ENCODE results near the gene RICTOR. TPM values are rescaled to one million over a fixed set of nuclear protein-coding genes. Genes with fewer than 3 reads are reported as not detected.

Gene RICTOR
- polyA plus RNA-seq, 1 donor from 2014 or later: 12.9 TPM

GRCh38 chr5:39115644-39116343 is 41.6 kb upstream of the RICTOR start:
- H3F3A ChIP-seq (ENCODE audit: insufficient read depth, low read length, poor library complexity, severe bottlenecking): no peaks in the 10 kb centered on the region
- no peak overlapping the region for H2AFZ ChIP-seq (ENCODE audit: low read depth, low read length)
- TF ChIP-seq SMC3 (conservative IDR thresholded peaks at IDR 0.05; ENCODE audit: poor library complexity) (no peak), POLR2AphosphoS5 (IDR thresholded peaks at IDR 0.05) (no peak), TAF1 (IDR thresholded peaks at IDR 0.05; ENCODE audit: low read depth) (no peak), RAD21 (conservative IDR thresholded peaks at IDR 0.05) (no peak), REST (IDR thresholded peaks at IDR 0.05; ENCODE audit: borderline replicate concordance) (no peak), MXI1 (conservative IDR thresholded peaks at IDR 0.05; ENCODE audit: poor library complexity, severe bottlenecking) (no peak), EZH2 (IDR thresholded peaks at IDR 0.05; ENCODE audit: borderline replicate concordance, insufficient read depth, low read length, poor library complexity, severe bottlenecking) (no peak), CTCF (IDR thresholded peaks at IDR 0.05; ENCODE audit: poor library complexity, severe bottlenecking) (no peak)

GRCh38 chr5:39114155-39114554 is 40.0 kb upstream of the RICTOR start:
- H3K27ac ChIP-seq (ENCODE audit: low read length): no peak overlapping the region

More at GRCh38 chr5:39115644-39116343, 41.6 kb upstream of the RICTOR start:
- H4K20me1 ChIP-seq (ENCODE audit: insufficient read depth): no peaks in the 10 kb centered on the region
- no peaks in the 10 kb centered on the region for H3K36me3 ChIP-seq (ENCODE audit: insufficient read depth, low read length)
- no peak overlapping the region for H3K4me2 ChIP-seq (ENCODE audit: low read length)
- no peaks in the 10 kb centered on the region for H3K9me3 ChIP-seq (ENCODE audit: low read length)
- no peak overlapping the region for H3K9ac ChIP-seq (ENCODE audit: low read length)
- no peak overlapping the region for H3K27ac ChIP-seq (ENCODE audit: low read length)
- H3K27me3 ChIP-seq (ENCODE audit: insufficient read depth, low read depth, low read length): no peaks in the 10 kb centered on the region
- H3K9me2 ChIP-seq (ENCODE audit: insufficient read depth, low read length): no peaks in the 10 kb centered on the region
- no peaks in the 10 kb centered on the region for H3K79me2 ChIP-seq (replicated peaks; ENCODE audit: insufficient read depth, low read length)
- no peak overlapping the region for H3K4me3 ChIP-seq (ENCODE audit: low read length)

More at GRCh38 chr5:39114155-39114554, 40.0 kb upstream of the RICTOR start:
- no peak overlapping the region for H3K4me3 ChIP-seq (ENCODE audit: low read length)
- no peak overlapping the region for H2AFZ ChIP-seq (ENCODE audit: low read depth, low read length)
- H3K4me2 ChIP-seq (ENCODE audit: low read length): no peak overlapping the region
- no peaks in the 10 kb centered on the region for H4K20me1 ChIP-seq (ENCODE audit: insufficient read depth)
- H3K9me3 ChIP-seq (ENCODE audit: low read length): no peaks in the 10 kb centered on the region
- no peaks in the 10 kb centered on the region for H3K79me2 ChIP-seq (replicated peaks; ENCODE audit: insufficient read depth, low read length)
- no peaks in the 10 kb centered on the region for H3K9me2 ChIP-seq (ENCODE audit: insufficient read depth, low read length)
- no peaks in the 10 kb centered on the region for H3F3A ChIP-seq (ENCODE audit: insufficient read depth, low read length, poor library complexity, severe bottlenecking)
- no peak overlapping the region for H3K9ac ChIP-seq (ENCODE audit: low read length)
- no peaks in the 10 kb centered on the region for H3K36me3 ChIP-seq (ENCODE audit: insufficient read depth, low read length)
- TF ChIP-seq RAD21 (conservative IDR thresholded peaks at IDR 0.05) (no peak), POLR2AphosphoS5 (IDR thresholded peaks at IDR 0.05) (no peak), EP300 (conservative IDR thresholded peaks at IDR 0.05; ENCODE audit: poor library complexity, severe bottlenecking) (no peak), SMC3 (conservative IDR thresholded peaks at IDR 0.05; ENCODE audit: poor library complexity) (no peak), CTCF (IDR thresholded peaks at IDR 0.05; ENCODE audit: poor library complexity, severe bottlenecking) (no peak), EZH2 (IDR thresholded peaks at IDR 0.05; ENCODE audit: borderline replicate concordance, insufficient read depth, low read length, poor library complexity, severe bottlenecking) (no peak), MXI1 (conservative IDR thresholded peaks at IDR 0.05; ENCODE audit: poor library complexity, severe bottlenecking) (no peak), REST (IDR thresholded peaks at IDR 0.05; ENCODE audit: borderline replicate concordance) (no peak), TAF1 (IDR thresholded peaks at IDR 0.05; ENCODE audit: low read depth) (no peak)
- no peaks in the 10 kb centered on the region for H3K27me3 ChIP-seq (ENCODE audit: insufficient read depth, low read depth, low read length)

Measured in neural cell (in vitro differentiated cells).